GM19025 (cell line): ENCODE results near the gene DUS1L.
A peak's percentile ranks its signal among the peaks of the same experiment; 100 is the strongest.

ENCODE experiments used
- ATAC-seq: cut with Tn5 transposase; IDR thresholded peaks from one replicate; pipeline ENCODE4 v1.9.1; 2021; ENCODE audit warnings: mild to moderate bottlenecking, low read depth, moderate library complexity; ENCODE audit not compliant: unreplicated experiment

Gene DUS1L

DNA sequence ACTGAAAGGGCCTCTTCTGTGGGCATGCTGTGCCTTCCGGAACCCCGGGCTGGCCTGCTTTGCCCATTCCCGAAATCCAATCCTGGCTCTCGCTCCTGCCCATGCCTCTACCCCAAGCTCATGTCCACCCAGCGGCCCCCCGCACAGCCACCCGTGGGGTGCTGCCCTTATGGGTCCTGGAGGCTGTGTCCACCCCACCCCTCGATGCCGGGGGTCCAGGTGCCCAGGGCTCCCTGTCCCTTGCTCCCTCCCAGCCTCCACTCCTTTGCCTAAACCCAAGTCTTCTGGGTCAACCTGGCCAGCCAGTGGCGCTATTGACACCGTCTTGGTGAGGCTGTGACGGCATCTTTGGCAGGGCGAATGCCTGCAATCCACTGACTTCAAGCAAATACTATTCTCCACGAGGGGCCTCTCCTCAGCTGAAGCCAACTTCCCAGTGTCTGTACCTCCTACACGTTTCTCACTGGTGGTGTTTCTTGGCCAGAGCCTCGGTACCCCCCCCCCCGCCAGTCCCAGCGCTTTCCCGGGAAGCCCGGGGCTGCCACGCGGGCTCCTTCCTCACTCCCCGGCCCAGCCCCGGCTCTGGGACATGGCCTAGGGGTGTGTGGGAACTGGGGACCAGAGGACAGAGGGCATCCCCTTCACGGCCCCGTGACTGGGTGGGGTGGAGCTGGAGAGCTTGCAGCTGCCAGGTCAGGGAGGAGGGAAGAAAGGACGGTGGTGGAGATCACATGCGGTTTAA, 12.2 kb upstream of the DUS1L start:
- no peak for ATAC-seq

- no peak for ATAC-seq
These were observed 11.4 kb upstream of the DUS1L start for GRCh38 chr17:82076785-82077591.

DNA sequence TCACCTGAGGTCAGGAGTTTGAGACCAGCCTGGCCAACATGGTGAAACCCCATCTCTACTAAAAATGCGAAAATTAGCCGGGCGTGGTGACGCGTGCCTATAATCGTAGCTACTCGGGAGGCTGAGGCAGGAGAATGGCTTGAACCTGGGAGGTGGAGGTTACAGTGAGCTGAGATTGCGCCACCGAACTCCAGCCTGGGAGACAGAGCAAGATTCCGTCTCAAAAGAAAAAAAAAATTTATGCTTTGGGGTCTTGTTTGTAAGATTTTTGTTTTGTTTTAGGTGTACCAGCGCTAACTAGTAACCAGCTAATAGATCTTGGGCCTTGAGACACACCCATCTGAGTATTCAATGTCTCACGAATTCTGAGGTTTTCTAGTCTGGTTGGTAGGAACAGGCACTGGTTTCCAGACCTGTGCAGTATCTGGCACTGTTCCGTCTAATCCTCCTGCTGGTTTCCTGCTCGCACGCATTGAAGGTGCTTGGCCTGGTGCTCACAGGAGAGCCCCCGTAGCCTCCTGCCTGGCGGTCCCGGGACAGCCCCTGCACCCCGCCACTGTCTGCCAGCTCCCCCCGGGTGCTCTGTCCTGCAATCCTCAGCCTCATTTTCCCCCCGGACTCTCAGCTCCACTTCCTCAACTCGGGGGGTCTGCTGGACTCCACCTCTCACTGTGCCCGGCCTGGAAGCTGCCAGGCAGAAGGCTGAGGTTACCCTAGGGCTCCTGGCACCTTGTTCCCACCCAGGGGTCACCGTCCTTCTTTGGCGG, 10.6 kb upstream of the DUS1L start:
- no peak for ATAC-seq

DNA sequence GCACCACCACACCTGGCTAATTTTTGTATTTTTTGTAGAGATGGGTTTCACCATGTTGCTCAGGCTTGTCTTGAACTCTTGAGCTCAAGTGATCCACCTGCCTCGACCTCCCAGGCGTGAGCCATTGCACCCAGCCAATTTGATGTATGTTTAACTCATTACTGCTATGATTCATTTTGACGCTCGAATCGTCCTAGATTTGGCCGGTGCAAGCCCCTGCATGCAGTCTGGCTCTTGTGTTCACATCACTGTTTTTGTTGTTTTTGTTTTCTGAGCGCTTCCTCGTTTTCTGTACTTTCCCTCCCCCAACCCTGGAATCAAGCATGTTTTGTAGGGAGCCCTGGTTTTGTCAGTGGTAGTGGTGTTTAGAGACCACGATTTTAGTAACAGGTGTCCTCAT, 7.8 kb upstream of the DUS1L start:
- no peak for ATAC-seq

DNA sequence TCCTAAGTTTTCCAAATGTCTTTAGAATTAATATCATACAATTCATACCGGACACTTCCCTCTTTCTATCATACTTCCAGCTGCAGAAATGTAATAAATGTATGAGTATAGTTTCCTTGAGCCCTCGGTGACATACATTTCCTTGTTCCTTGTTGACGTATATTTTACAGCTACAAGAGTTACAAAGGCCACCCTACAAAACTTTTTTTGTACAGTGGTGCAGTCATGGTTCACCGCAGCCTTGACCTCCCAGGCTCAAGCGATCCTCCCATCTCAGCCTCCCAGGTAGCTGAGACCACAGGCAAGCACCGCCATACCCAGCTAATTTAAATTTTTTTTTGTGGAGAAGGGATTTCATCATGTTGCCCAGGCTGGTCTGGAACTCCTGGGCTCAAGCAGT, 7.2 kb upstream of the DUS1L start:
- ATAC-seq, result no peak

- no peak for ATAC-seq
These were observed 5.0 kb upstream of the DUS1L start for GRCh38 chr17:82070611-82071010.

GRCh38 chr17:82065193-82065637, 389 bp downstream of the DUS1L start:
- ATAC-seq, result peak; percentile 23

- ATAC-seq, result no peak
These were observed 991 bp downstream of the DUS1L start for GRCh38 chr17:82064433-82065192.

- no peak for ATAC-seq
These were observed 1.9 kb downstream of the DUS1L start for GRCh38 chr17:82063424-82064415.

- ATAC-seq, result no peak
These were observed 2.6 kb downstream of the DUS1L start for GRCh38 chr17:82062984-82063368.

DNA sequence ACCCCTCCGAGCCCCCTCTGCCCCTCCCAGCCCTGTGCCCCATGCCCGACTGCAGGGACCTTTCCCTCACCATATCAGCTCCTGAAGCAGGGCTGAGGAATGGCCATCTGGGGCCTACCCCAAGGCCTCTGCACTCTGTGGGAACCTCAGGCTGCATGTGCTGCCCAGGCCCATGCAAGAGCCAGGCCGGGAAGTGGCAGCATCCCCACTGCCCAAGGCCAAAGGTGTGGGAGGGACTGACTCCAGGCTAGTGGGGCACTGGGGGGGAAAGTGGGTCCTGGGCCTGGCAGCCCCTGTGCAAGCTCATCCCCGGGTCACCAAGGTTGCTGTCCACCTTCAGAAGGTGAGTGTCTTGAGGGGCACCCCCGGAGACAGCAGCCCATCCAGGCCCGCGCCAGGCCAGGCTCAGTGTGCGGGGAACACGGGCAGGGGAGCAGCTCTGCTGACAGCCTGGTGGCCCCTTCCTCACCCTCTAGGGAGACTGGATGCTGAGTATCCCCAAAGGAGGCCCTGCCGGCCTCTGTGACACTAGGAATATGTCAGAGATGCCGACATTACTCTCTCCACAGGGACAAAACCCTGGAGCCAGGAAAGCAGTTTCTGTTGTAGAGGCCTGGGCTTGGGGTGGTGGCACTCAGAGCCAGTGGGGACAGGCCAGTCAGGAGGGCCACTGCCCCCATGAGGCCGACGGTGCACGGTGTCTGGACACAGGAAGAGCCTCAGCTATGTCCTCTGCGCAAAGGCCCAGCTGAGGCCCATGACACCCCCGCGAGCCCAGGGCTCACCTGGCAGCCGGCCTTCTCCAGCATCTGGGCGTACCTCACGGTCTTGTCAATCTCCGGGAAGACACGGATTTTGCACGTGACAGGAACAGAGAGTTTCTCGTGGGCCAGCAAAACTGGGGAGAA, 3.3 kb downstream of the DUS1L start:
- ATAC-seq, result no peak

- ATAC-seq, result no peak
These were observed 4.3 kb downstream of the DUS1L start for GRCh38 chr17:82061047-82061925.

DNA sequence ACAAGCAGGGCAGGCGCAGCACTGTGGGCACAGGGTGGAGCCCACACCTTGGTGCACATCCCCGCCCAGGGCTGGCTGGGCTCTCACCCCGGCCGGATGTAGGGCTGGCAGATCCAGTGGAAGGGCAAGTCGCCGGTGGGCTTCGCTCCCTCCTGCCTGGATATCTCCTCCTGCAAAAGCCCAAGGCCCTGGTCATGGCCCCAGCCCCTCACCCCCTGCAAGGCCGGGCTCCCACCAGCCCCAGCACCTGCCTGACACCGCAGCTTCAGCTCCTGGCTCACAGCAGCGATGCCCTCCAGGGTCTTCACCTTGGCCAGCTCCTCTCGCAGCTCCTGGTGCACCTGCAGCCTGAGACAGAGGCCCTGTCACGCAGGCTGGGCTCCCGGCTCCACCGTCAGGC, 5.0 kb downstream of the DUS1L start:
- ATAC-seq, result no peak

GRCh38 chr17:82060001-82060380, 5.6 kb downstream of the DUS1L start:
- ATAC-seq, result no peak

DNA sequence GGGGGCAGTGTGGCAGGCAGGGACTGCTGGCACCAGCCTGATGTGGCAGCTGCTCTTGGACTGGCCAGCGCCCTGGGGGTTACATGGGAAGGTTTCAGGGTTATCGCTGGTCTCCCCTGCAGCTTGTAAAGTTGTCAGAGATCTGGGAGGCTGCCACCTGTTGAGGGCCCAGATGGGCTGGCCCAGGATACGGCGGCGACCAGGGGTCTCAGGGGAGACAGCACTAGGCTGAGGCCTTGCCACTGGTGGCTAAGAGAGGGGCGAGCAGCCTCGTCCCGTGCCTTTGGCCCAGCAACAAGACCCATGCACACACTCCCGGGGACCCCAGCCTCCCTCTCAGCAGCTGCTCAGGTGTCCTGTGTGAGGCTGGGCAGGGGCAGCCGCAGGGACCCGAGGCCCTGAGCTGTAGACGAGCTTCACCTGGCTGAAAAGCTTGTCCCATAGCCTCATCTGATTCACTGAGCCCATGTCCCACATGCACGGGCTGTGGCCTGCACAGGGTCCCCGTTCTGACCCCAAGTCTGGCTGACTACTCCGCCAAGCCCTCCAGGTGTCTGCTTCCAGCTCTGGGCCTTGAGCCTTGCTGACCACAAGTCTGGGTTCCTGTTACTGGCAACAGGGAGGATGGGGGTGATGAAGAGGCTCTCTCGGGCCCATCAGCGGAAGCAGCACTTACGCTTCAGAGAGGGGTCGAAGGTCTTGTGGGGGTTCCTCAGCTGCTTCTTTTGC, 6.2 kb downstream of the DUS1L start:
- no peak for ATAC-seq

DNA sequence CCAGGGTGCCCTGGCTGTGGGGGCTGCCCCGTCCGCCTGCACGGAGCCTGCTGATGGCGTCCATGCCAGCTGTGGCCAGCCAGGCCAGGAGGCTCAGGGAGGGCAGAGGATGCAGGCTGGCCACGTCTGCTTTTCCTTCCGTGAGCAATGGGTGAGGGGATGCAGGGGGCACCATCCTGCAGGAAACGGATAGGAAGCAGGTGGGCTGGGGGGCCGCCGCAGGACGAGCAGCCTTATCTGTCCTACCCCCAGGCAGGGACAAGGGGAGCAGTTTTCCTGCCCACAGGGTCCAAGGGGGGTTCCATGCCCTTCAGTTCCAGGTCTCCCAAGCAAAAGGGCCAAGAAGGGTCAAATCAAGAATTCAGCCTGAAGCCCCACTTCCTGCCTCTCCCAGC, 6.8 kb downstream of the DUS1L start:
- ATAC-seq, result no peak
